T-cell (primary cell): Measurements from ENCODE around the gene NKX1-2. TPM values are rescaled to one million over a fixed set of nuclear protein-coding genes. Genes with fewer than 3 reads are reported as not detected.
A peak's percentile ranks its signal among the peaks of the same experiment; 100 is the strongest.

Source experiments
- ATAC-seq, 4 experiments: fragments of 200-7000 bp in 3 of 4; fragments of 150-1000 bp in 1 of 4; cut with Tn5 transposase; replicated peaks in 1 of 4; 1 replicate in 3 of 4; 2 replicates in 1 of 4; pipeline ENCODE4 v1.10.0; 2021; ENCODE audit warnings: moderate library complexity in 3 of 4, mild to moderate bottlenecking in 2 of 4, moderate number of reproducible peaks in 1 of 4
- CTCF ChIA-PET, 2 donors: fragments of 300-600 bp; sonication (Branson Sonifier 250); formaldehyde crosslinking; loops; one replicate each; lab custom pipeline; 2022; ENCODE audit warnings: antibody characterized with exemption in 2 of 2; lab: Charles Lee
- POLR2A ChIA-PET, 2 donors: fragments of 300-600 bp; sonication (Branson Sonifier 250); formaldehyde crosslinking; loops; one replicate each; lab custom pipeline; 2022; ENCODE audit warnings: antibody characterized with exemption in 2 of 2; lab: Charles Lee
- DNase-seq, 35 experiments: peaks; one replicate each; pipeline versions ENCODE4 v3.0.0 to v3.0.0-alpha.2; 2013 to 2023
- H3K27ac ChIP-seq: one replicate; pipeline ENCODE4 v1.5.1; 2013; ENCODE audit warnings: low read length
- H3K27me3 ChIP-seq, 2 experiments: replicated peaks in 1 of 2; 1 replicate in 1 of 2; 2 replicates in 1 of 2; pipeline versions ENCODE4 v1.6.1 to v1.7.0; 2013; ENCODE audit warnings: low read length in 1 of 2, mixed read lengths in 1 of 2; ENCODE audit not compliant: control insufficient read depth in 2 of 2, insufficient read depth in 2 of 2; ENCODE audit errors: extremely low read depth in 1 of 2
- H3K36me3 ChIP-seq, 2 donors: 1 replicate in 1 of 2; 2 replicates in 1 of 2; pipeline versions ENCODE4 v1.6.1 to v1.7.0; 2013; ENCODE audit warnings: low read length in 1 of 2; ENCODE audit not compliant: control insufficient read depth in 2 of 2, insufficient read depth in 1 of 2; ENCODE audit errors: extremely low read depth in 1 of 2
- H3K4me1 ChIP-seq, 2 experiments: 1 replicate in 1 of 2; 2 replicates in 1 of 2; pipeline versions ENCODE4 v1.6.1 to v1.7.0; 2013; ENCODE audit warnings: low read length in 2 of 2, mixed read lengths in 1 of 2; ENCODE audit not compliant: insufficient read depth in 2 of 2, control insufficient read depth in 1 of 2; ENCODE audit errors: extremely low read depth in 1 of 2
- H3K4me3 ChIP-seq, 2 donors: 1 replicate in 1 of 2; 2 replicates in 1 of 2; pipeline versions ENCODE4 v1.5.1 to v1.7.0; 2013; ENCODE audit warnings: mild to moderate bottlenecking in 2 of 2, low read length in 1 of 2, moderate library complexity in 1 of 2; ENCODE audit not compliant: control insufficient read depth in 1 of 2; ENCODE audit errors: extremely low read depth in 1 of 2
- H3K9me3 ChIP-seq: 2 replicates; pipeline ENCODE4 v1.7.0; 2013
- H3K27ac Mint-ChIP-seq, 2 donors: one replicate each; pipeline ENCODE4 v1.8.0; 2020 to 2021; ENCODE audit warnings: mild to moderate bottlenecking in 2 of 2, mixed read lengths in 2 of 2
- H3K27me3 Mint-ChIP-seq, 2 donors: one replicate each; pipeline ENCODE4 v1.8.0; 2021 to 2022; ENCODE audit warnings: mixed read lengths in 2 of 2
- H3K36me3 Mint-ChIP-seq: one replicate; pipeline ENCODE4 v1.8.0; 2021; ENCODE audit warnings: mixed read lengths
- H3K4me1 Mint-ChIP-seq, 3 donors: one replicate each; pipeline ENCODE4 v1.8.0; 2020 to 2022; ENCODE audit warnings: mixed read lengths in 3 of 3, mild to moderate bottlenecking in 1 of 3
- H3K4me3 Mint-ChIP-seq, 3 donors: one replicate each; pipeline ENCODE4 v1.8.0; 2020 to 2022; ENCODE audit warnings: mild to moderate bottlenecking in 3 of 3, mixed read lengths in 3 of 3, moderate library complexity in 3 of 3
- H3K9me3 Mint-ChIP-seq, 3 donors: one replicate each; pipeline ENCODE4 v1.8.0; 2020 to 2022; ENCODE audit warnings: mixed read lengths in 3 of 3
- WGBS: methylation state at CpG from one replicate; pipeline ENCODE4 v1.1.5; 2013; ENCODE audit warnings: missing lambda C conversion rate; ENCODE audit not compliant: insufficient coverage; 5-methylcytosine and 5-hydroxymethylcytosine counted together
- total RNA-seq, 35 experiments: library from RNA in 6 of 35; stranded (reverse) in 6 of 35; fragments of 120-200 nt in 1 of 35; gene quantifications; one replicate each; pipeline versions ENCODE4 v1.2.1 to v1.2.4 and lab custom pipeline; 2013 to 2026

NKX1-2 gene
- total RNA-seq, 5 donors from 2014 or later (not counting 1 experiment from before 2014, with no cell fraction given) = 0.12 TPM; not detected in 4

DNA sequence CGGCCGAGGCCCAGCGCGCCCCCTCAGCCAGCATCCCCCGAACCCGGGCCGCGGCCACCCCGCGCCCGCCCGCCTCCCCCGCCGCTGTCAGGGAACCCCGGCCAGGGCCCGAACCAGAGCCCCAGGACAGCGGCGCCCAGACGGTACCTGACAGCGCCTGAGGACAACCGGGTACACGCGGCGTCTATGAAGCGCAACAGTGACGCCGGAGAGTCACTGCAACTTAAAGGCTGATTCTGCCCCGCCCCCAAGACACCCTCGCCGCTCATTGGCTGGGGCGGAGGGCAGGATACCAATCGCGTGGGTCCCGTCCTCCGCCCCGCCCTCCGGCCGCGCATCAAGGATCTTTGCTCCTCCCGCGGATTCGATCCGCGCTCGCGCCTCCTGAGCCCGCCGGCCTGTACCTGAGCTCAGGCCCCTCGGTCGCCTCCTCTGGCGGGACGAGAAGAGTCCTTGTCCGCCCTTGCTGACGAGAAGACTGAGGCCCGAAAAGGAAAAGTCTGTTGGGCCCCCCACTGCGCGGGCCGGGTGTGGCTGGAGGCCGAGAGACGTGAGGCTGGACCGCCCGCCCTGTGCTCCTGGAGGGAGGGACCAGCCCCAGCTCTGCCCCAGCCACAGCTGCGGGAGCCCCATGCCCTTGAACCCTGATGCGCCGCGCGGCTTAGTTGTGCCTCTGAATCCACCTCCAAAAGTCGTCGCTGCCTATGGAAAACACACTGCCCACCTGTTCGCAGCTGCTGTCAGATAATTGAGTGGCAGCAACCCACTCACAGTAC lies 30.9 kb downstream of the NKX1-2 start, which contains the start of gene OAT:
OAT (minus strand) TSS at position 198 of the 776 bp plus-strand sequence. CDS start 6,752 bp downstream, outside the sequence.
- peaks cover 3 to 7% of the 10 kb centered on the region in 2 donors for H3K27me3 Mint-ChIP-seq
- ChIA-PET CTCF (interaction anchor here (0.5 to 1.4 kb wide), 5 partner anchors 15 to 425 kb away, joined by 3 to 6 read pairs (median 4); partner anchors contain the start of gene LHPP (in 1 of the 2)), POLR2A (interaction anchor here (0.6 to 1.2 kb wide), 8 partner anchors 8 to 1466 kb away, joined by 3 to 9 read pairs (median 4); partner anchors contain the start of gene LHPP (in 1 of the 2))
- peak; percentile 90 to 98 (median 96) for DNase-seq
- peaks cover 30 to 36% (median 30%) of the 10 kb centered on the region in 3 donors for H3K4me1 Mint-ChIP-seq
- Histone ChIP-seq H3K36me3 (no peaks in the 10 kb centered on the region), H3K27ac (peak within 1 kb of the TSS; percentile 15), H3K4me3 (peak within 1 kb of the TSS; percentile 55 to 66), H3K9me3 (no peaks in the 10 kb centered on the region), H3K4me1 (peaks cover 5 to 14% of the 10 kb centered on the region in 2 experiments), H3K27me3 (peaks cover 0 to 17% of the 10 kb centered on the region in 2 experiments)
- peak within 1 kb of the TSS; percentile 43 to 73 for H3K27ac Mint-ChIP-seq
- H3K9me3 Mint-ChIP-seq = no peaks in the 10 kb centered on the region
- 2% methylated on average over 69 of the region's 70 CpGs for WGBS
- peak; percentile 95 to 98 (median 96) for ATAC-seq
- peak within 1 kb of the TSS; percentile 76 to 82 (median 77) for H3K4me3 Mint-ChIP-seq
- H3K36me3 Mint-ChIP-seq = peaks cover 4% of the 10 kb centered on the region

DNA sequence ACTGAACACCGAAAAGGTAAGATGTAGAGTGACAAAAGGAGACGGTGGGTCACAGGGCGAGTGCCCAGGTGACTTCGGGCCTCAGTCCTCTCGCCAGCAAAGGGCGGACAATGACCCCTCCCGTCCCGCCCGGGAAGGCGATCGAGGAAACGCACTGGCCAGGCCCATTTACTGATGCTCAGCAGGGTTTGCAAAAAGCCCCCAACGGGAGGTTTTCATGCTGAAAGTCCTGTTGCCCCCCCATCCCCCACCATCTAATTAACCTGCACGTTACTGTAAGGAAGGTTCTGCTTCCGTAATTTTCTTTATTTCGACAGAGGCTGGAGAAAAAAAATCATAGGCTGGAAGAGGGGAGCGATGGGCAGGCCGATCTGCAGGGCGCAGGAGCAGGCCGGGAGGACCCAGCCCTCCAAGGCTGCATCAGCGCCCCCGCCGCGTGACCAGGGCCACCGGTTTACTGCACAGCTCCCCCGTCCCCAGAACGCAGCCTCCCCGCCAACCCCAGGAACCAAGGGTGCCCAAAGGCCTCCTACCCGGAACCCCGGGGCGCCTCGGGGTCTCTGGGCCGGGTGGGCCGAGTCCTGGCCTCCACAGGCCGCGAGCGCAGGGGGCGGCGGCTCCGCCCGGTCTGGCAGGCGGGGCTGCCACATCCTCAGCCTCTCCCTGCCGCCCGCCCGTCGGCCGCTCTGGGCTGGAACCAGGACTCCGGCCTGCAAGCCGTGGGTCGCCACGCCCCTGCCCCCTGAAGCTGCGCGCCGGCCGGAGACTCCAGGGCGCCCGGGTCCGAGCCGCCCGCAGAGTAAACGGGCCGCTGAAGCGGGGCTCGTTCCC lies 31.7 kb downstream of the NKX1-2 start:
- POLR2A ChIA-PET = interaction anchor here (0.6 to 1.2 kb wide), 5 partner anchors 11 to 1466 kb away, joined by 3 to 9 read pairs (median 3); partner anchors contain the start of gene LHPP (in 1 of the 2)

DNA sequence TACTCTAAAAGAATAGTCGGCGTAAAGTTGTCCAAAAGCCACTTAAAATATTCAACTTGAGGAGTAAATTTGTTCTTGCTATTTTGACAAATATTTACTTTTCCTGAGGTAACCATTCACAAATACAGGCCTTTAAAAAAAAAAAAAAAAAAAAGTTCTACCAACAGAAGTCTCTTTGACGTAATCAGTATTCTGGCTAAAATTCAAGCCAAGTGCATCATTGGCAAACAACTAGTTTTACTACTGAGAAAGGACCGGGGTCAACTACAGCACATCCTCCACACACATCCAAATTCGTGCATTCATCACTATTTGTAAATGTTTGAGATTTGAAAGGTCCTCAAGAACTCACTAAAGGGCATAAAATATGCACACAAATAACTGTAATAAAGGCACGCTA lies 33.1 kb downstream of the NKX1-2 start:
- no CpG with 5 or more reads among the region's 6 CpGs for WGBS
- H3K9me3 ChIP-seq = no peaks in the 10 kb centered on the region
- DNase-seq = no peak
- Mint-ChIP-seq H3K4me3 (peak overlapping the region; percentile 50 to 76 (median 59)), H3K9me3 (no peaks in the 10 kb centered on the region), H3K36me3 (peaks cover 10% of the 10 kb centered on the region), H3K27ac (no peak overlapping the region), H3K4me1 (peaks cover 30 to 42% (median 42%) of the 10 kb centered on the region in 3 donors), H3K27me3 (peaks cover 2 to 3% of the 10 kb centered on the region in 2 donors)
- H3K36me3 ChIP-seq = no peaks in the 10 kb centered on the region
- H3K27ac ChIP-seq = no peak overlapping the region
- no peak overlapping the region for H3K4me3 ChIP-seq
- H3K4me1 ChIP-seq = peaks cover 5 to 14% of the 10 kb centered on the region in 2 experiments
- no peak for ATAC-seq
- ChIA-PET CTCF (interaction anchor here (0.6 to 1.1 kb wide), 11 partner anchors 12 to 1405 kb away, joined by 3 to 7 read pairs (median 3); partner anchors contain the start of gene LHPP (in 1 of the 2)), POLR2A (interaction anchor here (0.6 to 1.3 kb wide), 4 partner anchors 16 to 385 kb away, joined by 3 to 10 read pairs (median 4); partner anchors contain the start of genes ABRAXAS2 (in 1 of the 2) and LHPP (in 1 of the 2))
- peaks cover 0 to 10% of the 10 kb centered on the region in 2 experiments for H3K27me3 ChIP-seq

More for the DNA sequence above, 31.7 kb downstream of the NKX1-2 start:
- Mint-ChIP-seq H3K4me1 (peaks cover 30 to 36% (median 32%) of the 10 kb centered on the region in 3 donors), H3K36me3 (peaks cover 4% of the 10 kb centered on the region), H3K4me3 (peak overlapping the region; percentile 76 to 82 (median 77)), H3K27ac (no peak overlapping the region), H3K9me3 (no peaks in the 10 kb centered on the region), H3K27me3 (peaks cover 3 to 7% of the 10 kb centered on the region in 2 donors)
- Histone ChIP-seq H3K27me3 (peaks cover 0 to 17% of the 10 kb centered on the region in 2 experiments), H3K4me1 (peaks cover 5 to 14% of the 10 kb centered on the region in 2 experiments), H3K27ac (no peak overlapping the region), H3K4me3 (peak overlapping the region; percentile 55 to 66), H3K36me3 (no peaks in the 10 kb centered on the region), H3K9me3 (no peaks in the 10 kb centered on the region)
- ATAC-seq = peak; percentile 34 to 51 (median 43)
- 12% methylated on average over 56 of the region's 64 CpGs for whole genome bisulfite sequencing
- CTCF ChIA-PET = interaction anchor here in 1 of 2 donors (0.8 to 1.4 kb wide), 5 partner anchors 10 to 44 kb away, joined by 3 to 6 read pairs (median 4); partner anchors contain the start of gene LHPP
- DNase-seq = peak in 33 of 35 experiments; percentile 5 to 53 (median 26)

DNA sequence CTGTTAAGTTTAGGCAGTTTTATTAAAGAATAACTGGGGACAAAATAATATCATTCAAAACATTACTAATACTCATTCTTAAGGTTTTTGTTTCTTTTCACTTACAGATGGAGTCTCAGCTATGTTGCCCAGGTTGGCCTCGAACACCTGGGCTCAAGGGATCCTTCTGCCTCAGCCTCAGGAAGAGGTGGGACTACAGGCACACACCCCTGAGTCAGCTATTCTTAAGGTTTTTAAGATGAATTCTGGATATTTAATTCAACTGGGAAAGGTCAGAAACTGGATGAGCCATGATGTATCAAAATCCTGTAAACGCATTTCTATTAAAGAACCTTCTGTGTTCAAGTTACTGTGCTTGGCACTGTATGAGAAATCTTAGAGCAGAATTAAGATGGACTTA lies 34.6 kb downstream of the NKX1-2 start:
- WGBS = no CpG with 5 or more reads among the region's 2 CpGs
- peaks cover 0 to 1% of the 10 kb centered on the region in 2 donors for H3K36me3 ChIP-seq
- Mint-ChIP-seq H3K9me3 (no peaks in the 10 kb centered on the region), H3K27me3 (peaks cover 2 to 3% of the 10 kb centered on the region in 2 donors), H3K4me1 (peaks cover 30 to 42% (median 42%) of the 10 kb centered on the region in 3 donors), H3K27ac (no peak overlapping the region), H3K4me3 (no peak overlapping the region), H3K36me3 (peaks cover 18% of the 10 kb centered on the region)
- ChIA-PET CTCF (interaction anchor here in 1 of 2 donors (0.7 to 1.1 kb wide), 3 partner anchors 12 to 89 kb away, joined by 3 to 4 read pairs (median 3); partner anchors contain the start of gene LHPP), POLR2A (no interaction called here)
- no peaks in the 10 kb centered on the region for H3K9me3 ChIP-seq
- H3K4me1 ChIP-seq = peaks cover 5 to 14% of the 10 kb centered on the region in 2 experiments
- H3K27me3 ChIP-seq = peaks cover 0 to 6% of the 10 kb centered on the region in 2 experiments
- no peak overlapping the region for H3K4me3 ChIP-seq
- ATAC-seq (no peak), DNase-seq (no peak)
- no peak overlapping the region for H3K27ac ChIP-seq

DNA sequence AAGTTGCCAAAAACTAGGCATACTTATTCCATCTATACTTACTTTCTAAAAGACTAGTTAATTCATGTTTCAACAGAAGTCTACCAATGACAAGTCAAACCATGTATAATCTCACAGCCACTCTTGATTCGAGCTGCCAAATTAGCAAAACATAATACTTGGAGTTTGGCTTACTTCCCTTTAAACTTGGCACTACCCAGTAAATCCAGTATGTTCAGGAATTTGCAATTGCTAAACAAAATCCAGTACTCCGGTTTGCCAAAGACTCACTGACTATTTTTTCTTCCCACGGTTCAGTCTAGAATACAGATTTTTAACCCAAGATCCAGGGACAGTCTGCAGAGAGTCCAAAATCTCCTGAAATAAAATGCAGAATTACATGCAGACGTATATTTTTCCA lies 35.8 kb downstream of the NKX1-2 start:
- Histone ChIP-seq H3K27me3 (no peaks in the 10 kb centered on the region), H3K9me3 (no peaks in the 10 kb centered on the region), H3K4me1 (peaks cover 5 to 8% of the 10 kb centered on the region in 2 experiments), H3K27ac (no peak overlapping the region), H3K4me3 (no peak overlapping the region), H3K36me3 (peaks cover 0 to 3% of the 10 kb centered on the region in 2 donors)
- 90% methylated on average over 4 of the region's 4 CpGs for WGBS
- DNase-seq (no peak), ATAC-seq (no peak)
- ChIA-PET CTCF (interaction anchor here (0.5 to 0.7 kb wide), 5 partner anchors 10 to 959 kb away, joined by 3 to 6 read pairs (median 4); no protein-coding TSS in a partner anchor), POLR2A (no interaction called here)
- peaks cover 25% of the 10 kb centered on the region for H3K36me3 Mint-ChIP-seq
- peaks cover 26 to 39% (median 37%) of the 10 kb centered on the region in 3 donors for H3K4me1 Mint-ChIP-seq
- H3K9me3 Mint-ChIP-seq = no peaks in the 10 kb centered on the region
- H3K27ac Mint-ChIP-seq = no peak overlapping the region
- no peak overlapping the region for H3K4me3 Mint-ChIP-seq
- no peaks in the 10 kb centered on the region for H3K27me3 Mint-ChIP-seq
